Prostate gland (tissue), 2 donors: ENCODE measurements around the gene AGPS.

ENCODE experiments used
- POLR2A ChIP-seq: fragments of 450-650 bp; IDR thresholded peaks from one replicate; pipeline ENCODE4 v1.6.1; 2016; ENCODE audit warnings: antibody characterized with exemption, mild to moderate bottlenecking
- POLR2AphosphoS5 ChIP-seq: sonication (generic); formaldehyde crosslinking; IDR thresholded peaks from one replicate; pipeline ENCODE4 v1.6.1; 2017; ENCODE audit warnings: antibody characterized with exemption
- TF ChIP-seq, protein P1 (sequence below), 4 experiments: fragments of 200-600 bp in 2 of 4; fragments of 450-650 bp in 2 of 4; sonication (generic) in 2 of 4; IDR thresholded peaks; 1 replicate in 3 of 4; 2 replicates in 1 of 4; pipeline ENCODE4 v1.5.1; 2016 to 2019; ENCODE audit warnings: antibody characterized with exemption in 4 of 4, mild to moderate bottlenecking in 2 of 4, moderate library complexity in 2 of 4

- TF ChIP-seq, protein P1, sequence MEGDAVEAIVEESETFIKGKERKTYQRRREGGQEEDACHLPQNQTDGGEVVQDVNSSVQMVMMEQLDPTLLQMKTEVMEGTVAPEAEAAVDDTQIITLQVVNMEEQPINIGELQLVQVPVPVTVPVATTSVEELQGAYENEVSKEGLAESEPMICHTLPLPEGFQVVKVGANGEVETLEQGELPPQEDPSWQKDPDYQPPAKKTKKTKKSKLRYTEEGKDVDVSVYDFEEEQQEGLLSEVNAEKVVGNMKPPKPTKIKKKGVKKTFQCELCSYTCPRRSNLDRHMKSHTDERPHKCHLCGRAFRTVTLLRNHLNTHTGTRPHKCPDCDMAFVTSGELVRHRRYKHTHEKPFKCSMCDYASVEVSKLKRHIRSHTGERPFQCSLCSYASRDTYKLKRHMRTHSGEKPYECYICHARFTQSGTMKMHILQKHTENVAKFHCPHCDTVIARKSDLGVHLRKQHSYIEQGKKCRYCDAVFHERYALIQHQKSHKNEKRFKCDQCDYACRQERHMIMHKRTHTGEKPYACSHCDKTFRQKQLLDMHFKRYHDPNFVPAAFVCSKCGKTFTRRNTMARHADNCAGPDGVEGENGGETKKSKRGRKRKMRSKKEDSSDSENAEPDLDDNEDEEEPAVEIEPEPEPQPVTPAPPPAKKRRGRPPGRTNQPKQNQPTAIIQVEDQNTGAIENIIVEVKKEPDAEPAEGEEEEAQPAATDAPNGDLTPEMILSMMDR (IDR thresholded peaks at IDR 0.05): no peak
- TF ChIP-seq POLR2AphosphoS5 (no peak), POLR2A (no peak)
Measured at GRCh38 chr2:177538323-177538722, 145.8 kb downstream of the AGPS start.
